HG02610 (cell line): ENCODE measurements around the gene REEP6.

Experiments
- ATAC-seq: cut with Tn5 transposase; IDR thresholded peaks from one replicate; pipeline ENCODE4 v1.9.1; 2021; ENCODE audit warnings: mild to moderate bottlenecking, moderate library complexity; ENCODE audit not compliant: unreplicated experiment

REEP6 gene

GRCh38 chr19:1491114-1491848 is at the start of gene REEP6:
TSS of gene REEP6 (plus strand) at chr19:1491181. CDS start at chr19:1491270, 89 bp downstream.
- no peak for ATAC-seq

- ATAC-seq: no peak
Observed at GRCh38 chr19:1441677-1442438, 49.1 kb upstream of the REEP6 start.

GRCh38 chr19:1445185-1445931 is 45.6 kb upstream of the REEP6 start:
- ATAC-seq: peak; percentile 60

- no peak for ATAC-seq
Observed at GRCh38 chr19:1445932-1446712, 44.9 kb upstream of the REEP6 start.

GRCh38 chr19:1446713-1447481 is 44.1 kb upstream of the REEP6 start:
- ATAC-seq: no peak

GRCh38 chr19:1447504-1447903 is 43.5 kb upstream of the REEP6 start:
- ATAC-seq: no peak

- no peak for ATAC-seq
Observed at GRCh38 chr19:1447944-1448343, 43.0 kb upstream of the REEP6 start.

- ATAC-seq: no peak
Observed at GRCh38 chr19:1449467-1450442, 41.2 kb upstream of the REEP6 start, which contains the start of gene APC2. TSS of gene APC2 (plus strand) at chr19:1450121. CDS start at chr19:1453002, 2,881 bp downstream.

- no peak for ATAC-seq
Observed at GRCh38 chr19:1450735-1451731, 39.9 kb upstream of the REEP6 start.

GRCh38 chr19:1451916-1452801 is 38.8 kb upstream of the REEP6 start:
- ATAC-seq: no peak

GRCh38 chr19:1452802-1453524 is 38.0 kb upstream of the REEP6 start:
- ATAC-seq: no peak

GRCh38 chr19:1453525-1454364 is 37.2 kb upstream of the REEP6 start:
- ATAC-seq: no peak

GRCh38 chr19:1455002-1455335 is 36.0 kb upstream of the REEP6 start:
- no peak for ATAC-seq

- ATAC-seq: no peak
Observed at GRCh38 chr19:1455336-1456120, 35.5 kb upstream of the REEP6 start.
